Measurements from ENCODE around the gene PCDHGB5. TPM values are rescaled to one million over a fixed set of nuclear protein-coding genes. Genes with fewer than 3 reads are reported as not detected.
A peak's percentile ranks its signal among the peaks of the same experiment; 100 is the strongest.
"Not testable (repeated sequence)": the region's sequence is repeated elsewhere in the genome, so short reads cannot be mapped to it uniquely, and the experiment has no call there.

The PCDHGB5 gene
- not detected for total RNA-seq

GRCh38 chr5:141397756-141398551, at the start of gene PCDHGB5:
Gene PCDHGB5 (plus strand): TSS chr5:141397947. CDS start chr5:141398128, 181 bp downstream.
- DNase-seq, result peak; percentile 52
- H3K4me3 Mint-ChIP-seq; H3K27ac Mint-ChIP-seq; H3K36me3 Mint-ChIP-seq; H3K9me3 Mint-ChIP-seq (ENCODE audit: low read depth); ATAC-seq; H3K4me1 Mint-ChIP-seq: not testable (repeated sequence)
- CTCF ChIA-PET, result interaction anchor here (0.6 to 2.9 kb wide), 11 partner anchors 8 to 828 kb away, joined by 3 to 7 read pairs (median 4); partner anchors contain the start of genes PCDHGA10, PCDHGA11, PCDHGA12 and PCDHGA3
- peaks cover 48% of the 10 kb centered on the region for H3K27me3 Mint-ChIP-seq

GRCh38 chr5:141349917-141350619, 47.7 kb upstream of the PCDHGB5 start, which contains the start of gene PCDHGB1:
Gene PCDHGB1 (plus strand): TSS chr5:141350099. CDS start chr5:141350261, 162 bp downstream.
- H3K36me3 Mint-ChIP-seq, result peaks cover 9% of the 10 kb centered on the region
- DNase-seq, result peak; percentile 58
- no peaks in the 10 kb centered on the region for H3K4me1 Mint-ChIP-seq
- peaks cover 23% of the 10 kb centered on the region for H3K27me3 Mint-ChIP-seq
- H3K4me3 Mint-ChIP-seq, result peak within 1 kb of the TSS; percentile 26
- no peak for ATAC-seq
- H3K27ac Mint-ChIP-seq, result no peak within 1 kb of the TSS
- peaks cover 13% of the 10 kb centered on the region for H3K9me3 Mint-ChIP-seq (ENCODE audit: low read depth)
- CTCF ChIA-PET, result interaction anchor here (1.0 to 1.4 kb wide), 3 partner anchors 14 to 214 kb away, joined by 3 to 5 read pairs (median 3); partner anchors contain the start of genes PCDHGA10 and PCDHGA5

GRCh38 chr5:141351591-141351990, 46.2 kb upstream of the PCDHGB5 start:
- DNase-seq, result no peak
- Mint-ChIP-seq H3K4me1 (no peaks in the 10 kb centered on the region), H3K36me3 (peaks cover 5% of the 10 kb centered on the region), H3K27ac (no peak overlapping the region), H3K4me3 (no peak overlapping the region), H3K27me3 (peaks cover 37% of the 10 kb centered on the region), H3K9me3 (ENCODE audit: low read depth) (peaks cover 17% of the 10 kb centered on the region)
- CTCF ChIA-PET, result no interaction called here
- ATAC-seq, result no peak

- Mint-ChIP-seq H3K36me3 (peaks cover 6% of the 10 kb centered on the region), H3K4me3 (no peak within 1 kb of the TSS), H3K27me3 (peaks cover 47% of the 10 kb centered on the region), H3K27ac (no peak within 1 kb of the TSS), H3K4me1 (peaks cover 2% of the 10 kb centered on the region), H3K9me3 (ENCODE audit: low read depth) (peaks cover 14% of the 10 kb centered on the region)
- no peak for DNase-seq
- CTCF ChIA-PET, result interaction anchor here (1.1 to 1.2 kb wide), 5 partner anchors 11 to 203 kb away, joined by 4 to 8 read pairs (median 4); partner anchors contain the start of genes PCDHGA1, PCDHGA11, PCDHGA3 and PCDHGB3
- no peak for ATAC-seq
Measured at GRCh38 chr5:141354900-141355469, 42.8 kb upstream of the PCDHGB5 start, which contains the start of gene PCDHGA4. Gene PCDHGA4 (plus strand): TSS chr5:141355021. CDS start chr5:141355108, 87 bp downstream.

- Mint-ChIP-seq H3K27me3 (peaks cover 47% of the 10 kb centered on the region), H3K4me1 (peaks cover 2% of the 10 kb centered on the region), H3K27ac (no peak overlapping the region), H3K36me3 (peaks cover 8% of the 10 kb centered on the region), H3K9me3 (ENCODE audit: low read depth) (peaks cover 14% of the 10 kb centered on the region), H3K4me3 (no peak overlapping the region)
- CTCF ChIA-PET, result interaction anchor here (0.8 to 1.2 kb wide), 6 partner anchors 11 to 202 kb away, joined by 3 to 8 read pairs (median 4); partner anchors contain the start of genes PCDHGA1, PCDHGA11, PCDHGA3 and PCDHGB3
- DNase-seq, result no peak
- ATAC-seq, result no peak
Measured at GRCh38 chr5:141355641-141356040, 42.1 kb upstream of the PCDHGB5 start.

GRCh38 chr5:141356133-141356532, 41.6 kb upstream of the PCDHGB5 start:
- ATAC-seq (no peak), DNase-seq (no peak)
- peaks cover 47% of the 10 kb centered on the region for H3K27me3 Mint-ChIP-seq
- CTCF ChIA-PET, result interaction anchor here (0.8 to 1.2 kb wide), 3 partner anchors 65 to 202 kb away, joined by 3 to 4 read pairs (median 4); partner anchors contain the start of gene PCDHGA11
- H3K9me3 Mint-ChIP-seq (ENCODE audit: low read depth), result peaks cover 17% of the 10 kb centered on the region
- H3K4me1 Mint-ChIP-seq, result peaks cover 2% of the 10 kb centered on the region
- H3K4me3 Mint-ChIP-seq, result no peak overlapping the region
- H3K27ac Mint-ChIP-seq, result no peak overlapping the region
- peaks cover 13% of the 10 kb centered on the region for H3K36me3 Mint-ChIP-seq

- Mint-ChIP-seq H3K27me3 (peaks cover 51% of the 10 kb centered on the region), H3K36me3 (peaks cover 15% of the 10 kb centered on the region), H3K4me3 (no peak overlapping the region), H3K9me3 (ENCODE audit: low read depth) (peaks cover 17% of the 10 kb centered on the region), H3K4me1 (peaks cover 2% of the 10 kb centered on the region), H3K27ac (no peak overlapping the region)
- CTCF ChIA-PET, result no interaction called here
- no peak for ATAC-seq
- DNase-seq, result no peak
Measured at GRCh38 chr5:141356950-141357349, 40.8 kb upstream of the PCDHGB5 start.

GRCh38 chr5:141359790-141360426, 37.8 kb upstream of the PCDHGB5 start, which contains the start of gene PCDHGB2:
Gene PCDHGB2 (plus strand): TSS chr5:141359994. CDS start chr5:141360136, 142 bp downstream.
- peaks cover 69% of the 10 kb centered on the region for H3K27me3 Mint-ChIP-seq
- peaks cover 15% of the 10 kb centered on the region for H3K9me3 Mint-ChIP-seq (ENCODE audit: low read depth)
- H3K27ac Mint-ChIP-seq, result peak within 1 kb of the TSS; percentile 6
- CTCF ChIA-PET, result interaction anchor here (0.5 to 1.9 kb wide), 6 partner anchors 61 to 276 kb away, joined by 3 to 7 read pairs (median 4); partner anchors contain the start of gene PCDHGA11
- peak within 1 kb of the TSS; percentile 75 for H3K4me3 Mint-ChIP-seq
- H3K36me3 Mint-ChIP-seq, result peaks cover 15% of the 10 kb centered on the region
- peaks cover 2% of the 10 kb centered on the region for H3K4me1 Mint-ChIP-seq
- ATAC-seq (no peak), DNase-seq (no peak)

- peaks cover 17% of the 10 kb centered on the region for H3K9me3 Mint-ChIP-seq (ENCODE audit: low read depth)
- H3K4me3 Mint-ChIP-seq, result peak overlapping the region; percentile 75
- CTCF ChIA-PET, result interaction anchor here (1.7 to 1.9 kb wide), 2 partner anchors 203 to 207 kb away, joined by 6 to 7 read pairs; no protein-coding TSS in a partner anchor
- no peak overlapping the region for H3K27ac Mint-ChIP-seq
- DNase-seq (no peak), ATAC-seq (no peak)
- H3K27me3 Mint-ChIP-seq, result peaks cover 70% of the 10 kb centered on the region
- peaks cover 15% of the 10 kb centered on the region for H3K36me3 Mint-ChIP-seq
- peaks cover 2% of the 10 kb centered on the region for H3K4me1 Mint-ChIP-seq
Measured at GRCh38 chr5:141360685-141361084, 37.1 kb upstream of the PCDHGB5 start.

GRCh38 chr5:141362719-141363118, 35.0 kb upstream of the PCDHGB5 start:
- CTCF ChIA-PET, result interaction anchor here (1.6 kb wide), 1 partner anchor 59 kb away, joined by 4 read pairs; the partner anchor contains the start of gene PCDHGA11
- H3K9me3 Mint-ChIP-seq (ENCODE audit: low read depth), result peaks cover 15% of the 10 kb centered on the region
- peaks cover 2% of the 10 kb centered on the region for H3K4me1 Mint-ChIP-seq
- no peak overlapping the region for H3K27ac Mint-ChIP-seq
- ATAC-seq (no peak), DNase-seq (no peak)
- H3K27me3 Mint-ChIP-seq, result peaks cover 70% of the 10 kb centered on the region
- H3K4me3 Mint-ChIP-seq, result no peak overlapping the region
- peaks cover 15% of the 10 kb centered on the region for H3K36me3 Mint-ChIP-seq

- Mint-ChIP-seq H3K27ac (peak within 1 kb of the TSS; percentile 10), H3K36me3 (peaks cover 15% of the 10 kb centered on the region), H3K27me3 (peaks cover 74% of the 10 kb centered on the region)
Measured at GRCh38 chr5:141363952-141364660, 33.6 kb upstream of the PCDHGB5 start, which contains the start of gene PCDHGA5. Gene PCDHGA5 (plus strand): TSS chr5:141364162. CDS start chr5:141364331, 169 bp downstream.

More at GRCh38 chr5:141363952-141364660, 33.6 kb upstream of the PCDHGB5 start, which contains the start of gene PCDHGA5:
- Mint-ChIP-seq H3K4me3 (no peak within 1 kb of the TSS), H3K4me1 (peaks cover 2% of the 10 kb centered on the region), H3K9me3 (ENCODE audit: low read depth) (peaks cover 15% of the 10 kb centered on the region)
- ATAC-seq (no peak), DNase-seq (no peak)
- CTCF ChIA-PET, result interaction anchor here (0.8 to 1.6 kb wide), 4 partner anchors 14 to 57 kb away, joined by 3 to 4 read pairs (median 3); partner anchors contain the start of genes PCDHGA10, PCDHGA11, PCDHGB1 and PCDHGB6
